Thyroid gland (tissue), 4 donors: Measurements from ENCODE around the gene GAS7. TPM values are rescaled to one million over a fixed set of nuclear protein-coding genes. Genes with fewer than 3 reads are reported as not detected.
"Not testable (repeated sequence)": the region's sequence is repeated elsewhere in the genome, so short reads cannot be mapped to it uniquely, and the experiment has no call there.

Source experiments
- DNase-seq, 2 donors: peaks; one replicate each; pipeline ENCODE4 v3.0.0-alpha.2; 2019
- H3K27ac ChIP-seq, 3 donors: fragments of 200-600 bp; sonication (generic); 1 replicate in 2 of 3; 2 replicates in 1 of 3; pipeline ENCODE4 v1.5.1; 2016 to 2019; ENCODE audit warnings: mild to moderate bottlenecking in 1 of 3, moderate library complexity in 1 of 3
- H3K27me3 ChIP-seq: fragments of 200-600 bp; sonication (generic); one replicate; pipeline ENCODE4 v1.5.1; 2019
- H3K36me3 ChIP-seq, 2 donors: fragments of 200-600 bp; sonication (generic); one replicate each; pipeline ENCODE4 v1.5.1; 2016 to 2019
- H3K4me1 ChIP-seq, 2 donors: fragments of 200-600 bp; sonication (generic); one replicate each; pipeline ENCODE4 v1.5.1; 2017 to 2019
- H3K4me3 ChIP-seq, 3 donors: fragments of 200-600 bp; sonication (generic); replicated peaks in 1 of 3; 1 replicate in 2 of 3; 2 replicates in 1 of 3; pipeline ENCODE4 v1.5.1; 2016; ENCODE audit warnings: mild to moderate bottlenecking in 1 of 3
- H3K9me3 ChIP-seq: fragments of 200-600 bp; sonication (generic); one replicate; pipeline ENCODE4 v1.5.1; 2017
- POLR2A ChIP-seq, 2 donors: fragments of 450-650 bp; IDR thresholded peaks; one replicate each; pipeline ENCODE4 v1.6.1; 2017; ENCODE audit warnings: antibody characterized with exemption in 2 of 2, mild to moderate bottlenecking in 2 of 2, moderate library complexity in 1 of 2
- WGBS, 2 donors: methylation state at CpG; one replicate each; pipeline ENCODE4 v1.1.5; 2017; 5-methylcytosine and 5-hydroxymethylcytosine counted together
- intact Hi-C: fragments of 100-400 bp; cut with DNase I; formaldehyde crosslinking; loops from one replicate; pipeline ENCODE4 v1.15.1; 2023
- total RNA-seq, 4 donors: library from RNA; depleted of rRNA; stranded (reverse); fragments of >200 nt; gene quantifications; one replicate each; pipeline ENCODE4 v1.2.3, GENCODE V29; 2016
- TF ChIP-seq, protein P1 (sequence below), 6 experiments: fragments of 200-600 bp in 3 of 6; fragments of 450-650 bp in 3 of 6; sonication (generic) in 3 of 6; IDR thresholded peaks; one replicate each; pipeline ENCODE4 v1.5.1; 2016 to 2019; ENCODE audit warnings: antibody characterized with exemption in 6 of 6, mild to moderate bottlenecking in 2 of 6, inconsistent platforms in 1 of 6, moderate library complexity in 1 of 6

The GAS7 gene
- total RNA-seq, 4 donors from 2014 or later: 7.5 to 30.3 (median 24.1) TPM

DNA sequence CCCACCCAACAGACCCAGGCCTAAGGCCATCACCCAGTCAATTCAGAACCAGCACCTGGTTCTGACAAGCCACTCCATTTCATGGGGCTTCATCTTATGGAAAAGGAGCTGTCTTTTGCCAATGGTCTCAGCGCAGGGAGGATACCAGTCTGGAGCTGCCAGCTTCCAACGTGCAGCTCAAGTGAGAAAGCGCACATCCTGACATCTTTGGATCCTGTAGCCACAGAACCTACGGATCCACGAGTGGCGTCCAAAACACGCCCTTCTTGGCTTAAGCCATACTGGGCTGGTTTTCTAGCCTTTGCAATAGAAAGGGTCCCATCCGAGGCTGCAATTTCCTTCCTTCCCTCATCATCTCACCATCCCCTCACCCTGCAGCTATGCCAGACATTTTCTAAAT is 101.8 kb downstream of the GAS7 start:
- Histone ChIP-seq H3K27me3 (no peaks in the 10 kb centered on the region), H3K9me3 (no peaks in the 10 kb centered on the region), H3K4me1 (no peaks in the 10 kb centered on the region), H3K36me3 (no peaks in the 10 kb centered on the region), H3K4me3 (no peak overlapping the region), H3K27ac (no peak overlapping the region)
- WGBS, 2 donors: 88 to 90% methylated on average over 7 to 8 of the region's 8 CpGs
- intact Hi-C loops: no loop called here
- no peak for DNase-seq
- TF ChIP-seq, protein P1, sequence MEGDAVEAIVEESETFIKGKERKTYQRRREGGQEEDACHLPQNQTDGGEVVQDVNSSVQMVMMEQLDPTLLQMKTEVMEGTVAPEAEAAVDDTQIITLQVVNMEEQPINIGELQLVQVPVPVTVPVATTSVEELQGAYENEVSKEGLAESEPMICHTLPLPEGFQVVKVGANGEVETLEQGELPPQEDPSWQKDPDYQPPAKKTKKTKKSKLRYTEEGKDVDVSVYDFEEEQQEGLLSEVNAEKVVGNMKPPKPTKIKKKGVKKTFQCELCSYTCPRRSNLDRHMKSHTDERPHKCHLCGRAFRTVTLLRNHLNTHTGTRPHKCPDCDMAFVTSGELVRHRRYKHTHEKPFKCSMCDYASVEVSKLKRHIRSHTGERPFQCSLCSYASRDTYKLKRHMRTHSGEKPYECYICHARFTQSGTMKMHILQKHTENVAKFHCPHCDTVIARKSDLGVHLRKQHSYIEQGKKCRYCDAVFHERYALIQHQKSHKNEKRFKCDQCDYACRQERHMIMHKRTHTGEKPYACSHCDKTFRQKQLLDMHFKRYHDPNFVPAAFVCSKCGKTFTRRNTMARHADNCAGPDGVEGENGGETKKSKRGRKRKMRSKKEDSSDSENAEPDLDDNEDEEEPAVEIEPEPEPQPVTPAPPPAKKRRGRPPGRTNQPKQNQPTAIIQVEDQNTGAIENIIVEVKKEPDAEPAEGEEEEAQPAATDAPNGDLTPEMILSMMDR (IDR thresholded peaks at IDR 0.05): no peak
- TF ChIP-seq POLR2A (IDR thresholded peaks at IDR 0.05): no peak

DNA sequence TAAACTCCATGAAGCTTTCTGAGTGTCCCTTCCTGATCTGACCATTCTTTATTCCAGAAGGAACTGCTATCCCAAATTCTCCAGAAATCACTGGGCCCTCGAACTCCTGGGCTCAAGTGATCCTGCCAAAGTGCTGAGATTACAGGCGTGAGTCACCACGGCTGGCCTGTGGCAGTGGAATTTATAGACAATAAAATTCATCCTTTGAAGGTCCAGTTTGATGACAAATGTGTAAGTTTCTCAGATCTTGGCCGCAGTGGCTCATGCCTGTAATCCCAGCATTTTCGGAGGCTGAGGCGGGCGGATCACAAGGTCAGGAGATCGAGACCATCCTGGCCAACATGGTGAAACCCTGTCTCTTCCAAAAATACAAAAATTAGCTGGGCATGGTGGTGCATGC is 103.1 kb downstream of the GAS7 start:
- H3K27ac ChIP-seq: not testable (repeated sequence)

DNA sequence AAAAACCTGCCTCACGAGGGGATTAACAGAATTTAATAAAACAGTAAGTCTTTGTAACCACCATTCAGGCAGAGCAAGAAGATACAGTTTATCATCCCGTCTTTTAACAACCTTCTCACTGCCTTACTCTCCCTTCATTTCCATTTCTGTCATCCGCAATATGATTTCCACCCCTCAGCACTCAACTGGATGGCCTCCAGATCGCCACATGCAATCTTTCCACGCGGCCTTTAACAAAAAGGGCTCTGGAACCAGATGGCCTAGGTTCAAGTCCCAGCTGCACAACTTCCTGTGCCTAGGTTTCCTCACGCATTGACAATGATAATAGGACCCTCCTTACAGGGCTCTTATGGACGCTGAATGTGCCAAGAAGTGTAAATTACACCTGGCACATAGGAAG is 103.6 kb downstream of the GAS7 start:
- WGBS, 2 donors: 76% methylated on average over 8 of the region's 8 CpGs
- H3K4me3 ChIP-seq: no peak overlapping the region
- H3K27ac ChIP-seq: no peak overlapping the region
- no peaks in the 10 kb centered on the region for H3K4me1 ChIP-seq
- no peaks in the 10 kb centered on the region for H3K9me3 ChIP-seq
- no peak for DNase-seq
- no peaks in the 10 kb centered on the region for H3K36me3 ChIP-seq
- no peak for TF ChIP-seq POLR2A (IDR thresholded peaks at IDR 0.05)
- TF ChIP-seq, protein P1 (IDR thresholded peaks at IDR 0.05): no peak
- intact Hi-C loops: no loop called here
- no peaks in the 10 kb centered on the region for H3K27me3 ChIP-seq

More for the DNA sequence above, 103.1 kb downstream of the GAS7 start:
- H3K27me3 ChIP-seq, H3K9me3 ChIP-seq, DNase-seq, H3K4me1 ChIP-seq, intact Hi-C loops, H3K36me3 ChIP-seq, H3K4me3 ChIP-seq: not testable (repeated sequence)
- 68 to 89% methylated on average over 8 of the region's 8 CpGs for WGBS, 2 donors

DNA sequence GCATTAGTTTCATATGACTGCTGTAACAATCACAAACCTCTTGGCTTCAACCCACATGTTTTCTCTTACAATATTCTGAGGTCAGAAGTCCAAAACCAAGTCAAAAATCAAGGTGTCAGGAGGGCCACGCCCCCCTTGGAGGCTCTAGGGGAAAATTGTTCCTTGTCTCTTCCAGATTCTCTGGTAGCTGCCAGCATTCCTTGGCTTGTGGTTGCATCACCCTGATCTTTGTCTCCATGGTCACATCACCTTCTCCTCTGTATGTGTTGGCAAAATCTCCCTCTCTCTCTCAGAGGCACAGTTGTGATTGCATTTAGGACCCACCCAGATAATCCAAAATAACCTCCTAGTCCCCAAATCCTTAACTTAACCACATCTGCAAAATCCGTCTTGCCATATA is 105.8 kb downstream of the GAS7 start:
- no peak for DNase-seq
- no peaks in the 10 kb centered on the region for H3K9me3 ChIP-seq
- 77 to 86% methylated on average over 2 of the region's 2 CpGs for WGBS, 2 donors
- no peaks in the 10 kb centered on the region for H3K4me1 ChIP-seq
- H3K27ac ChIP-seq: no peak overlapping the region
- no peaks in the 10 kb centered on the region for H3K36me3 ChIP-seq
- H3K27me3 ChIP-seq: no peaks in the 10 kb centered on the region
- intact Hi-C loops: no loop called here
- TF ChIP-seq, protein P1 (IDR thresholded peaks at IDR 0.05): no peak
- no peak for TF ChIP-seq POLR2A (IDR thresholded peaks at IDR 0.05)
- H3K4me3 ChIP-seq: no peak overlapping the region

DNA sequence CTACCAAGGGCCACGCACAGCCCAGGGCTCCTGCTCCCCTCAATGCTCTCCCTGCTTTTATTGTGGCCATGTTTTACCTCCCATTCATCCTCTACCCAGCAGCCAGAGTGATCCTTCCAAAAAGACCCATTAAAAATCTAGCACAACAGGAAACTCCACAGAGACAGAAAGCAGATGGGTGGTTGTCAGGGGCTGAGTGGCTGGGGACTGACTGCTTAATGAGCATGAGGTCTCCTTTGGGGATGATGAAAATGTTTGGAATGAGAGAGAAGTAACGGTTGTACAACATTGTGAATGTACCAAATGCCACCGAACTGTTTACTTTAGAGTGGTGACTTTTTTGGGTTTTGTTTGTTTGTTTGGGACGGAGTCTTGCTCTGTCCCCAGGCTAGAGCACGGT is 107.4 kb downstream of the GAS7 start:
- Histone ChIP-seq H3K4me1 (no peaks in the 10 kb centered on the region), H3K9me3 (no peaks in the 10 kb centered on the region), H3K27ac (no peak overlapping the region), H3K27me3 (no peaks in the 10 kb centered on the region), H3K4me3 (no peak overlapping the region), H3K36me3 (no peaks in the 10 kb centered on the region)
- DNase-seq: no peak
- TF ChIP-seq POLR2A (IDR thresholded peaks at IDR 0.05): no peak
- TF ChIP-seq, protein P1 (IDR thresholded peaks at IDR 0.05): no peak
- WGBS, 2 donors: 82 to 89% methylated on average over 5 of the region's 5 CpGs
- intact Hi-C loops: no loop called here
